LNCaP clone FGC (cell line): ENCODE measurements around the gene EMSY.
"Not testable (repeated sequence)": the region's sequence is repeated elsewhere in the genome, so short reads cannot be mapped to it uniquely, and the experiment has no call there.

Source experiments
- DNase-seq: peaks from one replicate; pipeline ENCODE4 v3.0.0-alpha.2; 2011; ENCODE audit warnings: low read depth
- H3K4me3 ChIP-seq: 2 replicates; pipeline ENCODE4 v1.5.1; 2011; ENCODE audit warnings: mild to moderate bottlenecking, low read depth, low read length, control low read depth
- CTCF ChIP-seq: IDR thresholded peaks from 2 replicates; pipeline ENCODE4 v1.5.1; 2012; ENCODE audit warnings: mild to moderate bottlenecking; ENCODE audit not compliant: control insufficient read depth, insufficient read depth; ENCODE audit errors: extremely low read depth

EMSY gene

GRCh38 chr11:76574879-76575278, 130.1 kb downstream of the EMSY start:
- H3K4me3 ChIP-seq: no peak overlapping the region
- DNase-seq: no peak
- TF ChIP-seq CTCF: no peak

- TF ChIP-seq CTCF: no peak
- no peak overlapping the region for H3K4me3 ChIP-seq
- DNase-seq: no peak
These were observed 132.6 kb downstream of the EMSY start for GRCh38 chr11:76577226-76577920.

- no peak for TF ChIP-seq CTCF
- no peak for DNase-seq
- H3K4me3 ChIP-seq: no peak overlapping the region
These were observed 133.3 kb downstream of the EMSY start for GRCh38 chr11:76577921-76578653.

GRCh38 chr11:76578654-76579055, 133.8 kb downstream of the EMSY start:
- DNase-seq: no peak
- TF ChIP-seq CTCF: no peak
- H3K4me3 ChIP-seq: no peak overlapping the region

GRCh38 chr11:76579056-76579751, 134.4 kb downstream of the EMSY start:
- H3K4me3 ChIP-seq: no peak overlapping the region
- DNase-seq: no peak
- TF ChIP-seq CTCF: no peak

GRCh38 chr11:76579752-76580151, 134.9 kb downstream of the EMSY start:
- no peak for DNase-seq
- TF ChIP-seq CTCF: no peak
- no peak overlapping the region for H3K4me3 ChIP-seq

- DNase-seq, H3K4me3 ChIP-seq: not testable (repeated sequence)
These were observed 137.7 kb downstream of the EMSY start for GRCh38 chr11:76582471-76582870.
